ENCODE data around the gene GDF11. TPM values are rescaled to one million over a fixed set of nuclear protein-coding genes. Genes with fewer than 3 reads are reported as not detected.

GDF11 gene
- total RNA-seq, 2 experiments from 2014 or later = 7.7 to 8.7 TPM

GRCh38 chr12:55719371-55719770 lies 23.6 kb upstream of the GDF11 start:
- CTCF ChIA-PET = interaction anchor here (0.6 to 2.7 kb wide), 3 partner anchors 11 to 62 kb away, joined by 3 to 11 read pairs (median 7); partner anchors contain the start of gene ITGA7
- peaks cover 30% of the 10 kb centered on the region for H3K4me1 Mint-ChIP-seq (ENCODE audit: low read depth)
- H3K36me3 Mint-ChIP-seq = peaks cover 9% of the 10 kb centered on the region
- H3K27ac Mint-ChIP-seq = no peak overlapping the region
- H3K4me3 Mint-ChIP-seq = no peak overlapping the region
- no peaks in the 10 kb centered on the region for H3K9me3 Mint-ChIP-seq
- intact Hi-C loops (cut with micrococcal nuclease) = loop anchor here (5.0 kb wide), 2 partner anchors 72 to 732 kb away; no protein-coding TSS in a partner anchor
- peaks cover 2% of the 10 kb centered on the region for H3K27me3 Mint-ChIP-seq
- POLR2A ChIA-PET = interaction anchor here (2.5 kb wide), 1 partner anchor 10 kb away, joined by 12 read pairs; no protein-coding TSS in a partner anchor
- DNase-seq = no peak

- Mint-ChIP-seq H3K4me3 (no peak within 1 kb of the TSS), H3K27me3 (peaks cover 2% of the 10 kb centered on the region), H3K9me3 (no peaks in the 10 kb centered on the region), H3K36me3 (peaks cover 9% of the 10 kb centered on the region), H3K4me1 (ENCODE audit: low read depth) (peaks cover 33% of the 10 kb centered on the region), H3K27ac (no peak within 1 kb of the TSS)
- CTCF ChIA-PET = interaction anchor here (0.6 to 2.0 kb wide), 5 partner anchors 8 to 74 kb away, joined by 3 to 7 read pairs (median 3); no protein-coding TSS in a partner anchor
- intact Hi-C loops (cut with micrococcal nuclease) = no loop called here
- no peak for DNase-seq
- POLR2A ChIA-PET = interaction anchor here (2.5 kb wide), 1 partner anchor 10 kb away, joined by 12 read pairs; no protein-coding TSS in a partner anchor
Observed at GRCh38 chr12:55720071-55720564, 22.8 kb upstream of the GDF11 start, which contains the start of gene RDH5. TSS of gene RDH5 (plus strand) at chr12:55720393. CDS start at chr12:55721185, 792 bp downstream.

DNA sequence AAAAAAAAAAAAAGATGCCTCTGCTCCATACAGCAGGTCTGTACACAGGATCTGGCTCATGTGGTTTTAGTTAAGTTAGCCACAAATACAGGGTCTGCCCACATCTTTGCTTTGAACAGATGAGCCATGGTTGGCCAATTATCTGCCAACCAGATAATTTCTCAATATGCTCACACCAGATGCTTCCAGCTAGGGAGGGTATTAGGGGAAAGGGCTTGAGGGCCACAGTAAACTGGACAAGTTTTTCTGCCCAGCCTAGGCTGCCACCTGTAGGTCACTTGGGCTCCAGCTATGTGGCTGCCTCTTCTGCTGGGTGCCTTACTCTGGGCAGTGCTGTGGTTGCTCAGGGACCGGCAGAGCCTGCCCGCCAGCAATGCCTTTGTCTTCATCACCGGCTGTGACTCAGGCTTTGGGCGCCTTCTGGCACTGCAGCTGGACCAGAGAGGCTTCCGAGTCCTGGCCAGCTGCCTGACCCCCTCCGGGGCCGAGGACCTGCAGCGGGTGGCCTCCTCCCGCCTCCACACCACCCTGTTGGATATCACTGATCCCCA lies 22.0 kb upstream of the GDF11 start:
- H3K4me3 Mint-ChIP-seq = no peak overlapping the region
- H3K27me3 Mint-ChIP-seq = no peaks in the 10 kb centered on the region
- H3K36me3 Mint-ChIP-seq = peaks cover 8% of the 10 kb centered on the region
- peaks cover 28% of the 10 kb centered on the region for H3K4me1 Mint-ChIP-seq (ENCODE audit: low read depth)
- intact Hi-C loops (cut with micrococcal nuclease) = no loop called here
- POLR2A ChIA-PET = interaction anchor here (2.5 kb wide), 1 partner anchor 9 kb away, joined by 12 read pairs; no protein-coding TSS in a partner anchor
- CTCF ChIA-PET = interaction anchor here (0.9 to 2.0 kb wide), 7 partner anchors 9 to 75 kb away, joined by 3 to 7 read pairs (median 4); no protein-coding TSS in a partner anchor
- no peak for DNase-seq
- H3K9me3 Mint-ChIP-seq = no peaks in the 10 kb centered on the region
- H3K27ac Mint-ChIP-seq = no peak overlapping the region

- H3K4me1 Mint-ChIP-seq (ENCODE audit: low read depth) = peaks cover 33% of the 10 kb centered on the region
- DNase-seq = no peak
- ChIA-PET CTCF (interaction anchor here (1.1 to 2.0 kb wide), 5 partner anchors 13 to 65 kb away, joined by 4 to 8 read pairs (median 4); no protein-coding TSS in a partner anchor), POLR2A (no interaction called here)
- no peaks in the 10 kb centered on the region for H3K27me3 Mint-ChIP-seq
- no peak overlapping the region for H3K4me3 Mint-ChIP-seq
- intact Hi-C loops (cut with micrococcal nuclease) = no loop called here
- peaks cover 12% of the 10 kb centered on the region for H3K36me3 Mint-ChIP-seq
- no peak overlapping the region for H3K27ac Mint-ChIP-seq
- H3K9me3 Mint-ChIP-seq = no peaks in the 10 kb centered on the region
Observed at GRCh38 chr12:55721601-55722213, 21.2 kb upstream of the GDF11 start.

DNA sequence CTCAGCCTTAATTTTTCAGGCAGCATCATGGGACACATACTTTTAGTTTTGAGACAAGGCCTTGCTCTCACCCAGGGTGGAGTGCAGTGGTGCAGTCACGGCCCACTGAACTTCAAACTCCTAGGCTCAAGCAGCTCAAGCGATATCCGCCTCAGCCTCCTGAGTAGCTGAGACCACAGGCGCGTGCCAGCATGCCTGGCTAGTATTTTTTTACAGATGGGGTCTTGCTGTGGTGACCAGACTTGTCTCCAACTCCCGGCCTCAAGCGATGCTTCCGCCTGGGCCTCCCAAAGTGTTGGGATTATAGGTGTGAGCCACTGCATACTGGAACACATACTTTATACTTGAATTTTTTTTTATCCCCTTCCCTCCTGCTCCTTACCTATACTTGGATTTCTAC lies 20.0 kb upstream of the GDF11 start:
- POLR2A ChIA-PET = no interaction called here
- no peak for DNase-seq

GRCh38 chr12:55723516-55724225 lies 19.3 kb upstream of the GDF11 start:
- no peak for DNase-seq
- intact Hi-C loops (cut with micrococcal nuclease) = loop anchor here (1.0 kb wide), 1 partner anchor 14 kb away; no protein-coding TSS in a partner anchor
- Mint-ChIP-seq H3K4me3 (no peak overlapping the region), H3K4me1 (ENCODE audit: low read depth) (peaks cover 25% of the 10 kb centered on the region), H3K27ac (no peak overlapping the region), H3K9me3 (no peaks in the 10 kb centered on the region), H3K27me3 (no peaks in the 10 kb centered on the region), H3K36me3 (peaks cover 10% of the 10 kb centered on the region)
- ChIA-PET POLR2A (no interaction called here), CTCF (interaction anchor here (0.8 to 2.3 kb wide), 5 partner anchors 7 to 217 kb away, joined by 3 to 37 read pairs (median 8); partner anchors contain the start of gene BLOC1S1)

More for the DNA sequence above, 20.0 kb upstream of the GDF11 start:
- Mint-ChIP-seq H3K27ac (no peak overlapping the region), H3K4me1 (ENCODE audit: low read depth) (peaks cover 32% of the 10 kb centered on the region), H3K4me3 (no peak overlapping the region), H3K27me3 (no peaks in the 10 kb centered on the region), H3K9me3 (no peaks in the 10 kb centered on the region), H3K36me3 (peaks cover 13% of the 10 kb centered on the region)
- CTCF ChIA-PET = interaction anchor here (0.8 to 2.0 kb wide), 3 partner anchors 16 to 217 kb away, joined by 3 to 8 read pairs (median 3); no protein-coding TSS in a partner anchor
- intact Hi-C loops (cut with micrococcal nuclease) = no loop called here

- no peak overlapping the region for H3K27ac Mint-ChIP-seq
- no peaks in the 10 kb centered on the region for H3K27me3 Mint-ChIP-seq
- no peak overlapping the region for H3K4me3 Mint-ChIP-seq
- intact Hi-C loops (cut with micrococcal nuclease) = loop anchor here (1.0 kb wide), 1 partner anchor 13 kb away; no protein-coding TSS in a partner anchor
- DNase-seq = peak; percentile 80
- H3K4me1 Mint-ChIP-seq (ENCODE audit: low read depth) = peaks cover 22% of the 10 kb centered on the region
- no peaks in the 10 kb centered on the region for H3K9me3 Mint-ChIP-seq
- peaks cover 10% of the 10 kb centered on the region for H3K36me3 Mint-ChIP-seq
- ChIA-PET CTCF (interaction anchor here (0.9 to 2.3 kb wide), 8 partner anchors 8 to 216 kb away, joined by 3 to 37 read pairs (median 4); partner anchors contain the start of genes BLOC1S1 and ORMDL2), POLR2A (interaction anchor here (0.6 to 1.0 kb wide), 2 partner anchors 13 to 14 kb away, joined by 3 to 4 read pairs; no protein-coding TSS in a partner anchor)
Observed at GRCh38 chr12:55724226-55724939, 18.5 kb upstream of the GDF11 start.

GRCh38 chr12:55724940-55725309 lies 18.0 kb upstream of the GDF11 start:
- ChIA-PET CTCF (interaction anchor here (0.9 to 2.3 kb wide), 9 partner anchors 9 to 215 kb away, joined by 3 to 37 read pairs (median 3); partner anchors contain the start of genes BLOC1S1 and ORMDL2), POLR2A (interaction anchor here (0.6 to 1.0 kb wide), 2 partner anchors 12 to 15 kb away, joined by 3 to 4 read pairs; no protein-coding TSS in a partner anchor)
- intact Hi-C loops (cut with micrococcal nuclease) = loop anchor here (1.0 kb wide), 1 partner anchor 12 kb away; no protein-coding TSS in a partner anchor
- DNase-seq = no peak
- Mint-ChIP-seq H3K27me3 (no peaks in the 10 kb centered on the region), H3K9me3 (no peaks in the 10 kb centered on the region), H3K4me1 (ENCODE audit: low read depth) (peaks cover 26% of the 10 kb centered on the region), H3K27ac (no peak overlapping the region), H3K4me3 (no peak overlapping the region), H3K36me3 (peaks cover 10% of the 10 kb centered on the region)

- POLR2A ChIA-PET = interaction anchor here (1.0 kb wide), 1 partner anchor 12 kb away, joined by 3 read pairs; no protein-coding TSS in a partner anchor
- H3K4me1 Mint-ChIP-seq (ENCODE audit: low read depth) = peaks cover 32% of the 10 kb centered on the region
- no peaks in the 10 kb centered on the region for H3K27me3 Mint-ChIP-seq
- DNase-seq = no peak
- peaks cover 10% of the 10 kb centered on the region for H3K36me3 Mint-ChIP-seq
- no peak overlapping the region for H3K27ac Mint-ChIP-seq
- intact Hi-C loops (cut with micrococcal nuclease) = no loop called here
- no peaks in the 10 kb centered on the region for H3K9me3 Mint-ChIP-seq
- H3K4me3 Mint-ChIP-seq = no peak overlapping the region
- CTCF ChIA-PET = interaction anchor here (0.9 to 2.3 kb wide), 6 partner anchors 9 to 93 kb away, joined by 3 to 37 read pairs (median 3); partner anchors contain the start of genes BLOC1S1 and ORMDL2
Observed at GRCh38 chr12:55725556-55725955, 17.4 kb upstream of the GDF11 start.

DNA sequence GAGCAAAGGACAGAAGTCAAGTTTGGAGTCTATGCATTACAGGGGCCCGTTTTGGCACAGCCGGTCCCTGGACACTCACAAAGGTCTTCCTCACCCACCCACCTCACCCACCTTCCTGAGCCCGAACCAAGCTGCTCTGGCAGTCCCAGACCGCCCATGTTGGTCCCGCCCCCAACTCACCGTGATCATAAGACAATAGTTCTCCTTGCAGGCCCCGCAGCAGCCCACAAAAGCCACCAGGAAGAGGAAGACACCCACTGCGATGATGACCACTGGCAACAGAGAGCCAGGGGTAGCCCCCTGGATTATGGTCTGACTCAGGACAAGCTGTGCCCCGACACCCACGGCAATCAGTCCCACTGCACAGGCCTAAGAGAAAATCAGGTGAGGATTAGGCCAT lies 16.0 kb upstream of the GDF11 start:
- CTCF ChIA-PET = no interaction called here
- intact Hi-C loops (cut with micrococcal nuclease) = no loop called here
- DNase-seq = no peak
- Mint-ChIP-seq H3K4me3 (peak overlapping the region; percentile 87), H3K27me3 (no peaks in the 10 kb centered on the region), H3K27ac (peak overlapping the region; percentile 74), H3K4me1 (ENCODE audit: low read depth) (peaks cover 36% of the 10 kb centered on the region), H3K36me3 (peaks cover 10% of the 10 kb centered on the region), H3K9me3 (no peaks in the 10 kb centered on the region)
- POLR2A ChIA-PET = no interaction called here

DNA sequence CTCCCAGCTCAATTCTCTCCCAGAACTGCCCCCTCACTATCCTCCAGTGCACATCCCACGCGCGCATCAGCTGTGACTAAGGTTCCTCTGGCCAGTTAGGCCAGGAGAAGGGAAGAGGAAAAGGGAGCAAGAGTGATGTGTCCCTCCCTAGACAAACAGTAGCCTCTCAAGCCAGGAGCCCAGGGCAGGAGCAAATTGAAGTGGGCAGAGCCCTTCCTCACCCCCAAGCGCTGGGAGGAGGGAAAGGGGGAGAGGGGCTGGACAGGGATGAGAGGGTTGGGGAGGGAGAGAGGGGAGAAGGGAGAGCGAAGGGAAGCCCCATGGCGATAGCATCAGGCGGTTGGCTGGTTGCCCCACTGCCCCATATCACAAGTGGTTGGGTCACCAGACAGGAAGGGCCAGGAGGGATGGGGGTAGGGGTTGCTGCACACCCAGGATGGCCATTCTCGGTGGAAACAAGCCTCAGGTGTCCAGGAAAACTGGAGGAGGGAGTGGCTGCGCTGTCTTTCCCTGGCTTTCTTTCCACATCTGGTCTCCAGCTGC lies 15.2 kb upstream of the GDF11 start:
- peak overlapping the region; percentile 87 for H3K4me3 Mint-ChIP-seq
- peaks cover 36% of the 10 kb centered on the region for H3K4me1 Mint-ChIP-seq (ENCODE audit: low read depth)
- H3K27ac Mint-ChIP-seq = peak overlapping the region; percentile 74
- ChIA-PET POLR2A (no interaction called here), CTCF (no interaction called here)
- H3K36me3 Mint-ChIP-seq = peaks cover 10% of the 10 kb centered on the region
- intact Hi-C loops (cut with micrococcal nuclease) = no loop called here
- DNase-seq = no peak
- no peaks in the 10 kb centered on the region for H3K9me3 Mint-ChIP-seq
- no peaks in the 10 kb centered on the region for H3K27me3 Mint-ChIP-seq

Data from activated CD4-positive, alpha-beta memory T cell treated with anti-CD3 and anti-CD28 coated beads for 36 hours (primary cell).